ENCODE data around the gene CCL22.
"Not testable (repeated sequence)": the region's sequence is repeated elsewhere in the genome, so short reads cannot be mapped to it uniquely, and the experiment has no call there.

The CCL22 gene

GRCh38 chr16:57348327-57348726 is 10.3 kb upstream of the CCL22 start:
- DNase-seq = no peak

DNA sequence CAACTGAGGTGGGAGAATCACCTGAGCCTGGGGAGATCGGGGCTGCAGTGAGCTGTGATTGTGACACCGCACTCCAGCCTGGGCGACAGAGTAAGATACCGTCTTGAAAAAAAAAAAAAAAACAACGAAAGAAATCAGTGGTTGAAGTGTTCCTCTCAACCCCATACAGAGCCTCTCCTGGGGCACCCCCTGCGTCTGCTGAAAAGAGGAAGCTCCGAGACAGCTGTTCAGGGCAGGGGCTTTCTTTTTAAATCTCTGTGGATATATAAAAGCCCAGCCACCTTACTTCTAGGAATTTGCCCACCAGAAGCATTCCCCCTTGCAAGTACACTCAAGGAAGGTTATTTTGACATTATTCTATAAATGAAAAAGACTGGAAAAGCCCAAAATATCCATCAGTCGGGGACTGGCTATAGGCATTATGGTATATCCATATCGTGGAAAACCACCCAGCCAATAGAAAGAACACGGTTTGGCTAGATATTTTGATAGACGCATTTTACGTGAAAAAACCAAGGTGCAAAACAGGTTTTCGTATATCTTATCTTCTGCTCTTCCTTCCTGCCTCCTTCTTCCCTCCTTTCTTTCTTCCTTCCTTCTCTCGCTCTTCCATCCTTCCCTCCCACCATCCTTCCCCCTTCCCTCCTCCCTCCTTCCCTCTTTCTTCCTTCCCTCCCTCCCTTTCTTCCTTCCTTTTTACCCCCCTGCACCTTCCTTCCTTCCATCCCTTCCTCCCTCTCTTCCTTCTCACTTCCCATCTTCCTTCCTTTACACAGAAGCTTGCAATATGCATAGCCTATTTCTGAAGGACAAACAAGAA is 9.2 kb upstream of the CCL22 start:
- DNase-seq = no peak

GRCh38 chr16:57352636-57353047 is 5.9 kb upstream of the CCL22 start:
- no peak for DNase-seq

DNA sequence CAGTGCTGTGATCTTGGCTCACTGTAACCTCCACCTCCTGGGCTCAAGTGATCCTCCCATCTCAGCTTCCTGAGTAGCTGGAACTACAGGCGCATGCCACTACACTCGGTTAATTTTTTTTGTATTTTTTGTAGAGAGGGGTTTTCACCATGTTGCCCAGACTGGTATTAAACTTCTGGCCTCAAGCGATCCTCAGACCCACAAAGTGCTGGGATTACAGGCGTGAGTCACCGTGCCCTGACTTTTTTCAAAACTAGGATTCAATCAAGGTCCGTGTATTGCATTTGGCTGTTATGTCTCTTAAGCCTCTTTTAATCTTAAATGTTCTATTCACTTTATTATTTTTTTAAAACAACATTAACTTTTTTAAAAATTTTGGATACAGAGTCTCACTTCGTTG is 4.3 kb upstream of the CCL22 start:
- DNase-seq = no peak

- no peak for DNase-seq
These were observed 2.6 kb upstream of the CCL22 start for GRCh38 chr16:57355898-57356414.

DNA sequence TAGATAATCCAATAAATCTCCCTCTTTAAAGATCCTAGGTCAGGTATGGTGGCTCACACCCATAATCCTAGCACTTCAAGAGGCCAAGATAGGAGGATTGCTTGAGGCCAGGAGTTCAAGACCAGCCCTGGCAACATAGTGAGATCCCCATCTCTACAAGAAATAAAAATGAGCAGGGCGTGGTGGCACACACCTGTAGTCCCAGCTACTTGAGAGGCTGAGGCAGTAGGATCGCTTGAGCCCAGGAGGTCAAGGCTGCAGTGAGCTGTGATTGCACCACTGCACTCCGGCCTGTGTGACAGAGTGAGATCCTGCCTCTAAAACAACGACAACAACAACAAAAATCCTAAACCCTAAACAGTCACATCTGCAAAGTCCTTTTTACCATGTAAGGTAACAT is 2.0 kb upstream of the CCL22 start:
- DNase-seq = no peak

GRCh38 chr16:57357330-57358085 is 1.1 kb upstream of the CCL22 start:
- no peak for DNase-seq

GRCh38 chr16:57358086-57358420 is 530 bp upstream of the CCL22 start:
- DNase-seq = no peak

DNA sequence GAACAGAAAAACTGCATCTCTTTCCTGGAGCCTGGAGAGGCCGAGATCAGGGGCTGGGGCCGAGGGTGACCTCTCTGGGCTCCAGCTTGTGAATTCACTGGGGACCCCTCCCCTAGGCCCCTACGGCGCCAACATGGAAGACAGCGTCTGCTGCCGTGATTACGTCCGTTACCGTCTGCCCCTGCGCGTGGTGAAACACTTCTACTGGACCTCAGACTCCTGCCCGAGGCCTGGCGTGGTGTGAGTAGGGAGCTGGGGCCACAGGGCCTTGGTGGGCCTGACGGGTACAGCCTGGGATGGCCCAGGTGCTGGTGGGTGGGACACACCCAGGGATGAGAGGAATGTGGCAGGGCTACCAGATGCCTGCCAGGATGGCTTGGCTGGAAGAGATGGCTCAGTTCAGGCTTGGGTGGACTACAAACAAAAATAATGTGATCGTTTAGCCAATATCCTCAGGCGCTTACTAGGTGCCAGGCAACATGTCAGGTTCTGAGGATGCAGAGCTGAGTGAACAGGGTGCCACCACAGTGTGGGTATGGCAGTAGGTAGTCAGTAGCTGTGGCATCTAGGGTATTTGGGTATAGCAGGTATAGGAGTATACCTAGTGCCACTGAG is 1.8 kb downstream of the CCL22 start:
- no peak for DNase-seq

GRCh38 chr16:57361404-57361803 is 2.8 kb downstream of the CCL22 start:
- no peak for DNase-seq

DNA sequence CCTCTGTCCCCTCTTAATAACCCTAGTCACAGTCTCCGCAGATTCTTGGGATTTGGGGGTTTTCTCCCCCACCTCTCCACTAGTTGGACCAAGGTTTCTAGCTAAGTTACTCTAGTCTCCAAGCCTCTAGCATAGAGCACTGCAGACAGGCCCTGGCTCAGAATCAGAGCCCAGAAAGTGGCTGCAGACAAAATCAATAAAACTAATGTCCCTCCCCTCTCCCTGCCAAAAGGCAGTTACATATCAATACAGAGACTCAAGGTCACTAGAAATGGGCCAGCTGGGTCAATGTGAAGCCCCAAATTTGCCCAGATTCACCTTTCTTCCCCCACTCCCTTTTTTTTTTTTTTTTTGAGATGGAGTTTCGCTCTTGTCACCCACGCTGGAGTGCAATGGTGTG is 5.6 kb downstream of the CCL22 start:
- no peak for DNase-seq

- DNase-seq = no peak
These were observed 8.0 kb downstream of the CCL22 start for GRCh38 chr16:57366544-57367040.

GRCh38 chr16:57367116-57367752 is 8.7 kb downstream of the CCL22 start:
- DNase-seq = no peak

DNA sequence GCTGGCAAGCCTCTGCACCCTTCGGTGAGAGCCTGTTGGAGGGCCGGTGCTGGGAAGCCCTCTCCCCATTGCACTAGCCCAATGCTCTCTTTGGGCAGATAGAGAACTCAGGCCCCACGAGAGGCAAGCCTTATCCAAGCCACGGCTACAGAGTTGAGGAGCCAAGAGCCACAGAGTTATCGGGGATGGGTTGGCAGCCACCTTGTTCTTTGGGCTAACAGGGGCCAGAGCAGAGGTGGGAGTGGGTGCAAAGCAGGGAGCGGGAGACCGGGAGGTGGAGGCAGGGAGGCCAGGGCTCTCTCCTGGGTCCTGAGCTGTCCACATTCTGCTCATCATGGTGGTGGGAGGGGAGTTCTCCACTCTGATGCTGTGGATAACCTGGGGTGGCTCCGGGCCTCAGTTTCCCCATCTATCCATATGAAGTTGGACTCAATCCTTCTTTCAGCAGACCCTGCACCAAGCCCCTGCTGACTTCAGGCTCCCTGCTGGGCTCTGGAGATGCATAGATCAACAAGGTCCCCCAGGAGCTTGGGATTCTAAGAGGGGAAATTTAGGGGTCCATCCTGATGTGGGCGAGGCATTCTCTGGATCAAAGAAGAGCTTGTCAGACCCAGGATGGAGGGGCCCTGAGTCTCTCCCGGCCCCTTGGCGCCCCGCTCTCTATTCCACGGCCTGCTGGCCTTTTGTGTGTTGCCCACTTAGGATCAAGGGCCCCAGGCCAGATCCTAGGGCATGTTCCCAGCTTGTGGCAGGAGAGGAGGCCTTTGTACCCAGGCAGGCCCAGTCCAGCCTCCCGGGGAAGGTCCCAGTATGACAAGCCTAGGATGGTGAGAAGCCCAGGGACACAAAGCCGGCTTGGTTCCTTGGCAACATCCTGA is 13.2 kb downstream of the CCL22 start:
- DNase-seq = no peak

- no peak for DNase-seq
These were observed 14.0 kb downstream of the CCL22 start, which contains the start of gene CX3CL1 for GRCh38 chr16:57372372-57373116. Gene CX3CL1 (plus strand): TSS chr16:57372490. CDS start chr16:57372569, 79 bp downstream.

DNA sequence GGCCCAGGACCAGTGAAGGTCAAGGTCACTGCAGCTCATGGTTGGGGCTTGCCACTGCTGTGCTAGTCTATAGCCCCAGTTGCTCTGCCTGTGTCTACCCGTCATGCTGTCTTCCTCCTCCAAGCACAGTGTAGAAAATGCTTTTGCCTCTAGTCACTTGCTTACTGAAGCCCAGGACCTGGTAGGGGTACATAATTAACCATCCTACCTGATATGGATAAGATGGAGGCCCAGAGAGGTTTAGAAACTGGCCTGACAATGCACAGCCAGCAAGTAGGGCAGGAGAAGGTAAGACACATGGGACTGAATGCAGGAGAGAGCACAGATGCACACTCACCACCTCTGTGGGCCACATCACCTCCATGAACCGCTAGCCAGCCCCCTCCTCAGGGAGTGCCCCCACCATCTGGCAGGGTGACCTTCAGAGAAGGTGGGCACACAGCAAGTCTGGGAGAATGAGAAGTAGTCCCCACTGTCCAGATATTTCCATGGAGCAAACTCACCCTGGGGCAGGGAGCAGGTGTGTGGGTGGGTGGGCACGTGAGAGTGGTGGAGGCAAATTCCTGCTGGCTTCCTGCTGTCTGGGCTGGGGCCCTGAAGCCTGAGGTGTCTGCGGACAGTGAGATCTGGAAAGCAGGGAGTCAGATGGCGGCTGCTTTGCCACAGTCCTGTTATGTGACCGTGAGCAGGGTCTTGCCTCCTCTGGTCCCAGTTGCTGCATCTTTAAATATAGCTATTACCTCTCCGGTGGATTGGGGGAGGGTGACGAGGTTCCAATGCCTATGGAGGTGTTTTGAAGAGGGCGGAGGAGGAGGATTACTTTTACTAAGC is 14.7 kb downstream of the CCL22 start:
- no peak for DNase-seq

DNA sequence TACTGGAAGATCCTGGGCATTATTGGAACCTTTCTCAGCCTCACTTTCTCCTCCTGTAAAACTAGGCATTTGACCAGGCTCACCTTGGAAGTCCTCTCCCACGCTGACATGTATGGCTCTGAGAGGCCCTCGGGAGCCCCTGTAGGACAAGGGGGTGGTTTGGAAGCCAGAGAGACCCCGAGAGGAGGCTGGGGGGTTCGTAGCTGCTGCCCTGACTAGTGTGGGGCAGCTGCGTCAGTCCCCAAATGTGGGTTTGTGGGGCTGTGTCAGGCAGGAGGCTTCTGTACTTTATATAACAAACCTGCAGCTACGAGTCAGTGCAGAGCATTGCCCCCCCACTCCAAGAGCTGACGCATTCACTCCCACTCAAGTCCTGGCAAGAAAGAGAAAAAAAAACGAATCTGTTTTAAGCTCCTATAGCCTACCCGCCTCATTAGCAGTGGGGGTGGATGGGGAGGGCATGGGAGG is 15.5 kb downstream of the CCL22 start:
- DNase-seq = no peak

GRCh38 chr16:57374925-57375465 is 16.4 kb downstream of the CCL22 start:
- not testable (repeated sequence) for DNase-seq

GRCh38 chr16:57376313-57376818 is 17.8 kb downstream of the CCL22 start:
- no peak for DNase-seq

All from 8988T (cell line).